Measurements from ENCODE around the gene NDUFV1.

- TF ChIP-seq ZNF639 (CRISPR knock-in tag; conservative IDR thresholded peaks at IDR 0.05 in 1 of 2, IDR thresholded peaks at IDR 0.05 in 1 of 2) (no peak), CTCF (IDR thresholded peaks at IDR 0.05 in 2 of 3, conservative IDR thresholded peaks at IDR 0.05 in 1 of 3; ENCODE audit: insufficient read depth in 2 of 3, low read depth in 1 of 3, low read length in 3 of 3) (no peak), POLR2A (conservative IDR thresholded peaks at IDR 0.05) (no peak), SMARCC2 (IDR thresholded peaks at IDR 0.05; ENCODE audit: low read depth) (no peak), ZFP36 (IDR thresholded peaks at IDR 0.05; ENCODE audit: low read depth, low read length, partially characterized antibody) (no peak), DNMT1 (IDR thresholded peaks at IDR 0.05) (no peak), SRF (CRISPR knock-in tag; IDR thresholded peaks at IDR 0.05) (no peak), ZBTB7A (IDR thresholded peaks at IDR 0.05; ENCODE audit: borderline replicate concordance, control insufficient read depth, low read depth, low read length) (no peak), SMARCA5 (IDR thresholded peaks at IDR 0.05) (no peak), DMBX1 (CRISPR knock-in tag; IDR thresholded peaks at IDR 0.05; ENCODE audit: borderline replicate concordance) (no peak), CHD7 (IDR thresholded peaks at IDR 0.05; ENCODE audit: low read depth, low read length) (no peak), NFE2L1 (tag; IDR thresholded peaks at IDR 0.05; ENCODE audit: borderline replicate concordance, low read depth) (no peak), EZH2 (IDR thresholded peaks at IDR 0.05; ENCODE audit: borderline replicate concordance, low read depth, low read length) (no peak)
Measured at GRCh38 chr11:67616431-67617242, 9.9 kb downstream of the NDUFV1 start.
